Measurements from ENCODE around the gene PRSS58.
A peak's percentile ranks its signal among the peaks of the same experiment; 100 is the strongest.

Gene PRSS58

DNA sequence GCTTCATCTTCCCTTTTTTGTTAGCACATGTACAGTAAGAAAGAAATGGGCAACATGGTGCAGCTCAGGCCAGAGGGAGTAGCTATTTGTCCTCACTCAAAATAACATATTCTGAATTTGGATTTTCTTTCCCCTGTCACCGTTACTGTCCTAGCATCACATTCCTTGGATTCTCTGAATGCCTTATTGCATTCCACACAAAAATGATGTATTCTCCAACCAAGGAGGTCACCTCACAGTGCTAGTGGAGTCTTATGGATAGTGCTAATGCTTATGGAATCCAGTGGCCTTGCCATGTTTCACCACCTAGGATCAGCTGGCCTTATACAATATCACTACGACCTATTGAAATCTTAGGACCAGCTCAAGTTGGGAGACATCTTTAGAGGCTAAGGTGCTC, 7.2 kb downstream of the PRSS58 start:
- H3K27me3 Mint-ChIP-seq = no peaks in the 10 kb centered on the region
- H3K4me1 Mint-ChIP-seq = no peaks in the 10 kb centered on the region
- no peak for DNase-seq
- no peak for ATAC-seq
- H3K9me3 Mint-ChIP-seq = no peaks in the 10 kb centered on the region
- H3K4me3 Mint-ChIP-seq = no peak overlapping the region
- no peak overlapping the region for H3K27ac Mint-ChIP-seq
- no peaks in the 10 kb centered on the region for H3K36me3 Mint-ChIP-seq (ENCODE audit: low read depth)

DNA sequence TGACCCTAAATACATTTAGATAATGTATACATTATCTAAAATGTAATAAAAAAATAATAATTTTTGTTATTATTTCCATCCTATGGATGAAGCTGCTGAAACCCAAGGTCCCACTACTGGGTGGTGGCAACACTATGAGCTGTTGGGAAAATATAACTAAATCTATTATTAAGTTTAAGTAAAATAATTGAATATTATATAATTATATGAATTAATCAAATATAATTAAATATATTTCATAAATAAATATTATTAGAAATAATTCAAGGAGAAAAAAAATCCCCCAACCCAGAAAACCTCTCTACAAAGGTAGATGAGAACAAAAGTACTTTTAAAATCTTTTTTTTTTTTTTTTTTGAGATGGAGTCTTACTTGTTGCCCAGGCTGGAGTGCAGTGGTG, 7.9 kb downstream of the PRSS58 start:
- H3K9me3 Mint-ChIP-seq = no peaks in the 10 kb centered on the region
- no peak overlapping the region for H3K4me3 Mint-ChIP-seq
- no peak overlapping the region for H3K27ac Mint-ChIP-seq
- no peaks in the 10 kb centered on the region for H3K27me3 Mint-ChIP-seq
- DNase-seq (no peak), ATAC-seq (no peak)
- H3K36me3 Mint-ChIP-seq (ENCODE audit: low read depth) = no peaks in the 10 kb centered on the region
- no peaks in the 10 kb centered on the region for H3K4me1 Mint-ChIP-seq

DNA sequence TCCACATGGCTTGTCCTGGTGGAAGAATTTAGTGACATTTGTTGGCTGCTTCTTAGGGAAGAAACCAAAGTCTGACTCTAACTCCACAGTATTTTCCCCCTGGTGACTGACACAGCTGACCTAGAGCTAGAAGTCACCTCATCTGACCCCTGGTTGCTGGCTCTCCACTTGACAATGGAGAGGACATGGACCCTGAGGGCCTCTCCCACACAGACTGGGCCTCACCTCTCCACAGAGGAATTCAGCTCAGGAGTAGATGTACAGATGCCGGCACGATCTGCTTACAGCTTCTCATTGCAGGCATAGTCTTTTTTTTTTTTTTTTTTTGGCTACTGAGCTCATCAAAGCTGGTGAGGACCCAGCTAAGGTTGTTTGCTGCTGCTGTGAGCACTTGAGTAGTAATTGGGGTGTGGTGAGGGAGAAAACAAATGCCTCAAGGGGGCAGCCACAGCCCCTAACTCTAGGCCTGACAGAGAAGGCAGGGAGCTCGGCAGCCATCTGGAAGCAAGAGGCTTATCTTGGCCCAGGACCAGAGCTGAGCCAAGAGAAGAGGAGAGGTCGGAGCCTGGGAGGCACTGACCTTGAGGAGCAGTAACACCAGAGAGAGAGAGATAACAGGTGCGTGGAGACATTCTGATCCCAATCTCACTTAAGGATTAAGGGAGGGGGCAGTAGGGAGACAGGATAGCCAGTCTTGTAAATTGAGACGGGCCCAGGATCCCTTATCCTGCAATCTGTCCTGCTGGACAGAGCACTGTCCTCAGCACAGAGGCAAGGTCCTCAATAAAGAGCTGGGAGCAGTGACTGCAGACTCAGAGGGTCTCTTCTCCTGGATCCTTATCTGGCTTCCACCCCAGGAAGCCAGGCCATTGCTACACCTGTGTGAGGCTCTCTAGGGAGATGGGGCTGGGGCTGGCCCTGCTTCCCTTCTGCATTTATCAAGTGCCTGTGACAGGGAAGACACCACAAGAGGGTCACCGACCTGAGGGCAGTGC, 9.4 kb downstream of the PRSS58 start:
- Mint-ChIP-seq H3K9me3 (no peaks in the 10 kb centered on the region), H3K4me1 (no peaks in the 10 kb centered on the region), H3K27me3 (peaks cover 3% of the 10 kb centered on the region), H3K4me3 (no peak overlapping the region), H3K36me3 (ENCODE audit: low read depth) (no peaks in the 10 kb centered on the region), H3K27ac (no peak overlapping the region)
- ATAC-seq (peak; percentile 33), DNase-seq (no peak)

DNA sequence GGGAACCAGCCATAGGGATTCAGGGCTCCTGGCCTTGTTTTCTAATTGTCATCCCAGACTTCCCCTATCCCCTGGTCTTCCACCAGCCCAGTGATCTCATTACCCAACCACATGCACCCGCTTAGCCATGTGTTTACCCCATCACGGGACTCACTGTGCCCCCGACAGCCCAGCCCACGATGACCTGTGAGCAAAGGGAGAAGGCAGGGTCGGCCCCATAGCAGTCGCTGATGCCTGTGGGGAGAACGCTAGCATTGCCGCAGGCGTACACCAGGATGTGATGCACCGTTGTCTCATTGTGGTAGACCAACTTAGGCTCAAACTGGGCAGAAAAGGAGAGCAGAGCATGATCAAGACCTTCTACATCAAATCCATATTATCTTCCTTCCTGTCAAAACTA, 14.0 kb downstream of the PRSS58 start:
- H3K27me3 Mint-ChIP-seq = peaks cover 3% of the 10 kb centered on the region
- no peak for DNase-seq
- no peaks in the 10 kb centered on the region for H3K36me3 Mint-ChIP-seq (ENCODE audit: low read depth)
- H3K9me3 Mint-ChIP-seq = no peaks in the 10 kb centered on the region
- H3K4me1 Mint-ChIP-seq = no peaks in the 10 kb centered on the region
- no peak for ATAC-seq
- H3K4me3 Mint-ChIP-seq = no peak overlapping the region
- H3K27ac Mint-ChIP-seq = no peak overlapping the region

DNA sequence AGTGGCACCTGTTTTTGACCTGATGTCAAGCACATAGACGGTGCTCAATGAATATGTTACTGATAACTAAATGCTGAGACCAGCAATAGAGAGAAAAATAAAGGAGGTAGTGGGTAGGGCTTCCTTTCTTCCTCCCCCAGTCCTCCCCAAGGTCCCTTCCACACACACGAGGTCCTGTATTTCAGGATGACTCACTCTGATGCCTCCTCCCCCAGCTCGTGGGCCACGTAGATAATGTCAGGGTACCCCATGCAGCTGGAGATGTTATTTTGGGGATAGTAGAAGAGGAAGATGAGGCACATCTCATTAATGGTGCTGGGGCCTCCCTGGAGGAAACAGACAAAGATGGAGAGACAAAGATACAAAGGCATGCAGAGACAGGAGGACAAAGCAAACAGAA, 17.3 kb downstream of the PRSS58 start:
- Mint-ChIP-seq H3K27ac (no peak overlapping the region), H3K27me3 (peaks cover 3% of the 10 kb centered on the region), H3K4me3 (no peak overlapping the region), H3K4me1 (no peaks in the 10 kb centered on the region), H3K9me3 (no peaks in the 10 kb centered on the region), H3K36me3 (ENCODE audit: low read depth) (no peaks in the 10 kb centered on the region)
- DNase-seq = no peak
- ATAC-seq = no peak

DNA sequence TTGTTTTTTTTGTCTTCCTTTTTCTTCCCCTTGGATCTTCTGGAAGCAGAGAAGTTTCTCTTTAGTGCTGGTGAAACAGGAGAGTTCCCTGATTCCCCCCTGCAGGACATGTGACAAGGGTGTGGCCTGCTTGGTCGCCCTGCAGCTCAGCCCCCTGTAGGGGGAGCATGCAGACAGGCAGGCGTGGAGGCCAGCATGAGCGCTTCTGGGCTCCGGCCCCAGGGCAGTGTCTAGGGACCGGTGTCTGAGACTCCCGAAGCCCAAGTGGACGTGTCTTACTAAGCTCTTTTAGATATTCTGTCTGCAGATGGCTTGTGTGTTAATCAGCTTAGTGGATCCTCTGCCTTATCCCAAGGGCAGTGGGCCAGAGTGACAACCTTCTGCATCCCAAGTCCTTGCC, 26.1 kb downstream of the PRSS58 start:
- H3K27ac Mint-ChIP-seq = no peak overlapping the region
- H3K4me3 Mint-ChIP-seq = no peak overlapping the region
- H3K36me3 Mint-ChIP-seq (ENCODE audit: low read depth) = no peaks in the 10 kb centered on the region
- no peaks in the 10 kb centered on the region for H3K9me3 Mint-ChIP-seq
- ATAC-seq (no peak), DNase-seq (no peak)
- H3K4me1 Mint-ChIP-seq = no peaks in the 10 kb centered on the region
- peaks cover 9% of the 10 kb centered on the region for H3K27me3 Mint-ChIP-seq

DNA sequence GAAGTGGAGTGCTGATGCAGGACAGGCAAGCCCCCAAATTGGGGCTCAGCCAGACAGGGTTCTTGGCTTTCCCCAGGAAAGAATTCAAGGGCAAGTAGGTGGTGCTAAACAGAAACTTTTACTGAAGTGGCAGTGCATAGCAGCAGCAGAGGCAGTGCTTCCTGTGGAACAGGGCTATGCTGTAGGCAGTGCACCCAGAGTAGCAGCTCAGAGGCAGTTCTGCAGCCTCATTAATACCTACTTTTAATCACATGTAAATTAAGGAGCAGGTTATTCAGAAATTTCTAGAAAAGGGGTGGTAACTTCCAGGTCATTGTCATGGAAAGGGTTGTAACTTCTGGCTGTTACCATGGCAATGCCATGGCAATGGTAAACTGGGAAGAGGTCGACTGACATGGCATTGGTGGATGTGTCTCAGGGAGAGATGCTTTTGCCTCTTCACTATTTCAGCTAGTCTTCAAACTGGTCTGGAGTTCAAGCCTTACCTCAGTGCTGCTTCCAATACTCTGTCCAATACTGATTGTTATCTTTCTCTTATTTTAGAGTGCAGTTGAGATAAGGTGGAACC, 29.2 kb downstream of the PRSS58 start:
- Mint-ChIP-seq H3K4me3 (no peak overlapping the region), H3K4me1 (no peaks in the 10 kb centered on the region), H3K36me3 (ENCODE audit: low read depth) (no peaks in the 10 kb centered on the region), H3K27ac (no peak overlapping the region), H3K27me3 (peaks cover 18% of the 10 kb centered on the region), H3K9me3 (no peaks in the 10 kb centered on the region)
- ATAC-seq = no peak
- DNase-seq = no peak

Data from activated naive CD8-positive, alpha-beta T cell treated with anti-CD3 and anti-CD28 coated beads, Interleukin-2, amount 50 U/mL, for 24 hours (primary cell).